Osteocyte (in vitro differentiated cells): Measurements from ENCODE around the gene SYNPO2. TPM values are rescaled to one million over a fixed set of nuclear protein-coding genes. Genes with fewer than 3 reads are reported as not detected.

Experiments used
- DNase-seq: peaks from one replicate; pipeline ENCODE4 v3.0.0; 2021; ENCODE audit warnings: mixed read lengths; ENCODE audit not compliant: unreplicated experiment; ENCODE audit errors: extremely low spot score
- H3K27ac Mint-ChIP-seq: one replicate; pipeline ENCODE4 v1.8.0; 2021; ENCODE audit warnings: mild to moderate bottlenecking, mixed read lengths; ENCODE audit not compliant: unreplicated experiment
- H3K27me3 Mint-ChIP-seq: one replicate; pipeline ENCODE4 v1.8.0; 2021; ENCODE audit warnings: mixed read lengths; ENCODE audit not compliant: unreplicated experiment
- H3K36me3 Mint-ChIP-seq: one replicate; pipeline ENCODE4 v1.8.0; 2021; ENCODE audit warnings: mixed read lengths; ENCODE audit not compliant: unreplicated experiment
- H3K4me1 Mint-ChIP-seq: one replicate; pipeline ENCODE4 v1.8.0; 2021; ENCODE audit warnings: mixed read lengths; ENCODE audit not compliant: unreplicated experiment
- H3K4me3 Mint-ChIP-seq: one replicate; pipeline ENCODE4 v1.8.0; 2021; ENCODE audit warnings: mild to moderate bottlenecking, moderate library complexity, mixed read lengths; ENCODE audit not compliant: unreplicated experiment
- H3K9me3 Mint-ChIP-seq: one replicate; pipeline ENCODE4 v1.8.0; 2021; ENCODE audit warnings: mixed read lengths; ENCODE audit not compliant: unreplicated experiment
- total RNA-seq: library from RNA; stranded (reverse); gene quantifications from 2 replicates; pipeline ENCODE4 v1.2.1, GENCODE V29; 2021
- TF ChIP-seq, protein P1 (sequence below): fragments of 200-600 bp; sonication (generic); IDR thresholded peaks from 2 replicates; pipeline ENCODE4 v1.5.0; 2021; ENCODE audit warnings: antibody characterized with exemption, mild to moderate bottlenecking, moderate library complexity

Gene SYNPO2
- total RNA-seq, 1 donor from 2014 or later = 4.1 TPM

DNA sequence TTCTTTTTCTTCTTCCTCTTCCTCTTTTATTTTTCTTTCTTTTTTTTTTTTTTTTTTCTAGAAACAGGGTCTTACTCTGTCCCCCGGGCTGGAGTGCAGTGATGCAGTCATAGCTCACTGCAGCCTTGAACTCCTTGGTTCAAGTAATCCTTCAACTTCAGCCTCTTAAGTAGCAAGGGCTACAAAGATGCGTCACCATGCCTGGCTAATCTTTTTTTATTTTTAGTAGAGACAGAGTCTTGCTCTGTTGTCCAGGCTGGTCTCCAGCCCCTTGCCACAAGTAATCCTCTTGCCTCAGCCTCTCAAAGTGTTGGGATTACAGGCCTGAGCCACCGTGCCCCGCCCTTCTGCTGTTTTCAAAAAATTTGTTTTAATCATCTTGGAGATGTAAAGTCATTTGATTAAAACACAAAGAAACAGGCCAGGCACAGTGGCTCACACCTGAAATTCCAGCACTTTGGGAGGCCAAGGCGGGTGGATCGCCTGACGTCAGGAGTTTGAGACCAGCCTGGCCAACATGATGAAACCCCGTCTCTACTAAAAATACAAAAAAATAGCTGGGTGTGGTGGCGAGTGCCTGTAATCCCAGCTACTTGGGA, 28.1 kb downstream of the SYNPO2 start:
- no peaks in the 10 kb centered on the region for H3K27me3 Mint-ChIP-seq
- no peaks in the 10 kb centered on the region for H3K36me3 Mint-ChIP-seq
- DNase-seq = no peak
- TF ChIP-seq, protein P1, sequence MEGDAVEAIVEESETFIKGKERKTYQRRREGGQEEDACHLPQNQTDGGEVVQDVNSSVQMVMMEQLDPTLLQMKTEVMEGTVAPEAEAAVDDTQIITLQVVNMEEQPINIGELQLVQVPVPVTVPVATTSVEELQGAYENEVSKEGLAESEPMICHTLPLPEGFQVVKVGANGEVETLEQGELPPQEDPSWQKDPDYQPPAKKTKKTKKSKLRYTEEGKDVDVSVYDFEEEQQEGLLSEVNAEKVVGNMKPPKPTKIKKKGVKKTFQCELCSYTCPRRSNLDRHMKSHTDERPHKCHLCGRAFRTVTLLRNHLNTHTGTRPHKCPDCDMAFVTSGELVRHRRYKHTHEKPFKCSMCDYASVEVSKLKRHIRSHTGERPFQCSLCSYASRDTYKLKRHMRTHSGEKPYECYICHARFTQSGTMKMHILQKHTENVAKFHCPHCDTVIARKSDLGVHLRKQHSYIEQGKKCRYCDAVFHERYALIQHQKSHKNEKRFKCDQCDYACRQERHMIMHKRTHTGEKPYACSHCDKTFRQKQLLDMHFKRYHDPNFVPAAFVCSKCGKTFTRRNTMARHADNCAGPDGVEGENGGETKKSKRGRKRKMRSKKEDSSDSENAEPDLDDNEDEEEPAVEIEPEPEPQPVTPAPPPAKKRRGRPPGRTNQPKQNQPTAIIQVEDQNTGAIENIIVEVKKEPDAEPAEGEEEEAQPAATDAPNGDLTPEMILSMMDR = no peak
- no peaks in the 10 kb centered on the region for H3K9me3 Mint-ChIP-seq
- H3K4me3 Mint-ChIP-seq = no peak overlapping the region
- no peak overlapping the region for H3K27ac Mint-ChIP-seq
- peaks cover 32% of the 10 kb centered on the region for H3K4me1 Mint-ChIP-seq

DNA sequence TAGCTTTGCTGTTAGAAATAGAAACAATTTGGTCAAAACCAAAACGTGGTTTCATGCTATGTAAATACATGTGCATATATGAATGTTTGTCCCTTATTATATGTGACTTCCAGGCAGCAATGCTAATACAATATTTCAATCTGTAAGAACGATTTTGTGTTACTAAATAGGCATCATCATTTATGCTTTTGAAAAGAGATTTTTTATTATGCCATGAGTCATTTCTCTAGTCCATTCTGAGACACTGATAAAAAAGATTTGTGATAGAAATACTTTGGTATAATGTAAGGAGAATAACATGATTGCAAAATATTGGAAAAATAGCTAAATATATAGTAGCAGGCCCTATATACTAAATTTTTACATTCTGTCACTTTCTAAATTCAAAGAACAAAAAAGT, 28.9 kb downstream of the SYNPO2 start:
- no peaks in the 10 kb centered on the region for H3K36me3 Mint-ChIP-seq
- no peak overlapping the region for H3K4me3 Mint-ChIP-seq
- DNase-seq = no peak
- TF ChIP-seq, protein P1 = no peak
- no peaks in the 10 kb centered on the region for H3K9me3 Mint-ChIP-seq
- peak overlapping the region; percentile 70 for H3K27ac Mint-ChIP-seq
- peaks cover 30% of the 10 kb centered on the region for H3K4me1 Mint-ChIP-seq
- H3K27me3 Mint-ChIP-seq = no peaks in the 10 kb centered on the region

- Mint-ChIP-seq H3K4me3 (peak overlapping the region; percentile 32), H3K9me3 (no peaks in the 10 kb centered on the region), H3K27ac (peak overlapping the region; percentile 70), H3K36me3 (no peaks in the 10 kb centered on the region), H3K27me3 (no peaks in the 10 kb centered on the region), H3K4me1 (peaks cover 30% of the 10 kb centered on the region)
- TF ChIP-seq, protein P1 = no peak
- no peak for DNase-seq
Measured at GRCh38 chr4:118918388-118918787, 29.7 kb downstream of the SYNPO2 start.

DNA sequence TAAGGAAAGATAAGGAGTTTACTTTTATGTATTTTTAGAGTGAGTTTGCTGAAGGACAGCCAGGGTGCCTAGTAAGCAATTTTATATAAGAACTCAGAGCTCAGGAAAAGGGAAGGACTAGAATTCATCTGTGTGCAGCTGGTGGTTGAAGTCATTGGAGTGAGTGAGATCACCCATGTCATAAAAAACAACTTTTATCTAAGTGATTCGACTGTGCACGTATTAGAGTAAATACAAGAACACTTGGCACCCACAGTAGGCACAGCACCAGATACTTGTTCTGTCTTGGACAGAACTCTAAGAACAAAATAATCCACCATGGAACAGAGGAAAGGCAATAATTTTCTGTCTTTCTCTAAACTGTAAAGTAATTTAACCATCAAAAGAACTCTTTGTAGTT, 31.6 kb downstream of the SYNPO2 start:
- Mint-ChIP-seq H3K4me3 (no peak overlapping the region), H3K27me3 (no peaks in the 10 kb centered on the region), H3K36me3 (no peaks in the 10 kb centered on the region), H3K27ac (no peak overlapping the region), H3K4me1 (peaks cover 30% of the 10 kb centered on the region), H3K9me3 (no peaks in the 10 kb centered on the region)
- no peak for DNase-seq
- TF ChIP-seq, protein P1 = no peak

DNA sequence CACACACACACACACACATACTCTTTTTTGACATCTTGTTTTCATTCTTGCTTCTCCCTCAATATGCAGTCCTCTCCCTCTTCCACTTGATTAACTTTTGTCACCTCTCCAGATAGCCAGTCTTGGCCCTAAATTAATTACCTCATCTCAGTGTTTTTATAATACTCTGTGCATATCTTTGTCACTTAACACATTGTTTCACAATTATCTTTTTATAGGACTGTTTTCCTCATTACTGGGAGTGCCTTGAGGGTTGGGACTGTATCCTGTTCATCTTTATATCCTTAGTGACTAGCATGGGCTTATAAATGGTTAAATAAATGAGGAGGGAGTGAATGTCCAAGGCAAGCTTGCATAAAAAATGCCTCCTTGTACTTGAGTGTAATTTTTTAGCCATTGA, 33.1 kb downstream of the SYNPO2 start:
- Mint-ChIP-seq H3K9me3 (no peaks in the 10 kb centered on the region), H3K27me3 (no peaks in the 10 kb centered on the region), H3K4me1 (peaks cover 30% of the 10 kb centered on the region), H3K4me3 (no peak overlapping the region), H3K36me3 (no peaks in the 10 kb centered on the region), H3K27ac (no peak overlapping the region)
- TF ChIP-seq, protein P1 = no peak
- DNase-seq = no peak
